ENCODE measurements around the gene HSPA12A. TPM values are rescaled to one million over a fixed set of nuclear protein-coding genes. Genes with fewer than 3 reads are reported as not detected.
A peak's percentile ranks its signal among the peaks of the same experiment; 100 is the strongest.

Gene HSPA12A
- total RNA-seq, 1 donor from 2014 or later: 7.4 TPM

GRCh38 chr10:116686632-116687031, 55.7 kb downstream of the HSPA12A start:
- intact Hi-C loops (cut with DNase I): loop anchor here (10.0 kb wide), 1 partner anchor 108 kb away; no protein-coding TSS in a partner anchor
- H3K27me3 ChIP-seq: no peaks in the 10 kb centered on the region
- no peaks in the 10 kb centered on the region for H3K36me3 ChIP-seq
- no peak overlapping the region for H3K27ac ChIP-seq
- TF ChIP-seq CTCF (IDR thresholded peaks at IDR 0.05): no peak
- ATAC-seq (no peak), DNase-seq (peak; percentile 32)
- H3K4me3 ChIP-seq: no peak overlapping the region
- H3K4me1 ChIP-seq: peaks cover 15% of the 10 kb centered on the region
- no peaks in the 10 kb centered on the region for H3K9me3 ChIP-seq

DNA sequence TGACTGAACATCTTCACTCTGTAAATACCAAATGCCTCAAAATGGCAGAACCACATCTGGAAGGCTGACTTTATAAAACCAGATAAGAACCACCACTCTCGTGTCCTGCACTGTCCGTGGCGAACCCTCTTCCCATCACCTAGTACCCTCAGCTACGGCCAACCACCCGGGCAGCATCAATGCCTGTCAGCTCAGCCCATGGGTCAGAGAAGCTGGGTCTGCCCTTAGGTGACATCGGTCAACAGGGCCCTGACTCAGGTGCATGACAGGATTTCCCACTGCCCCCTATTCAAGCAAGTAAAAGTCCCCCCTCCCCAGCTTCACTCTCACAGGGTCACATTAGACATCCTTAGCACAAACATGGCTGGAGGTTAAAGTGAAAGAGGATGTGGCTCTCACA, 56.6 kb downstream of the HSPA12A start:
- Histone ChIP-seq H3K27ac (no peak overlapping the region), H3K4me3 (no peak overlapping the region), H3K36me3 (no peaks in the 10 kb centered on the region), H3K9me3 (no peaks in the 10 kb centered on the region), H3K4me1 (peaks cover 7% of the 10 kb centered on the region), H3K27me3 (no peaks in the 10 kb centered on the region)
- intact Hi-C loops (cut with DNase I): loop anchor here (10.0 kb wide), 1 partner anchor 109 kb away; no protein-coding TSS in a partner anchor
- DNase-seq: no peak
- no peak for ATAC-seq
- no peak for TF ChIP-seq CTCF (IDR thresholded peaks at IDR 0.05)

- no peak for TF ChIP-seq CTCF (IDR thresholded peaks at IDR 0.05)
- intact Hi-C loops (cut with DNase I): loop anchor here (10.0 kb wide), 1 partner anchor 110 kb away; no protein-coding TSS in a partner anchor
- ATAC-seq (no peak), DNase-seq (peak; percentile 40)
- Histone ChIP-seq H3K9me3 (no peaks in the 10 kb centered on the region), H3K4me1 (peaks cover 3% of the 10 kb centered on the region), H3K27ac (no peak overlapping the region), H3K4me3 (no peak overlapping the region), H3K36me3 (no peaks in the 10 kb centered on the region), H3K27me3 (no peaks in the 10 kb centered on the region)
Measured at GRCh38 chr10:116684781-116685180, 57.6 kb downstream of the HSPA12A start.

- H3K27ac ChIP-seq: no peak overlapping the region
- peak; percentile 52 for DNase-seq
- no peaks in the 10 kb centered on the region for H3K36me3 ChIP-seq
- H3K9me3 ChIP-seq: no peaks in the 10 kb centered on the region
- H3K4me1 ChIP-seq: peaks cover 1% of the 10 kb centered on the region
- H3K4me3 ChIP-seq: no peak overlapping the region
- no peak for TF ChIP-seq CTCF (IDR thresholded peaks at IDR 0.05)
- intact Hi-C loops (cut with DNase I): loop anchor here (10.0 kb wide), 1 partner anchor 111 kb away; no protein-coding TSS in a partner anchor
- H3K27me3 ChIP-seq: no peaks in the 10 kb centered on the region
- ATAC-seq: no peak
Measured at GRCh38 chr10:116683821-116684220, 58.5 kb downstream of the HSPA12A start.

GRCh38 chr10:116683166-116683565, 59.2 kb downstream of the HSPA12A start:
- Histone ChIP-seq H3K27me3 (no peaks in the 10 kb centered on the region), H3K4me1 (no peaks in the 10 kb centered on the region), H3K27ac (no peak overlapping the region), H3K36me3 (no peaks in the 10 kb centered on the region), H3K9me3 (no peaks in the 10 kb centered on the region), H3K4me3 (no peak overlapping the region)
- no peak for TF ChIP-seq CTCF (IDR thresholded peaks at IDR 0.05)
- DNase-seq (no peak), ATAC-seq (no peak)
- intact Hi-C loops (cut with DNase I): loop anchor here (10.0 kb wide), 1 partner anchor 112 kb away; no protein-coding TSS in a partner anchor

GRCh38 chr10:116679351-116679750, 63.0 kb downstream of the HSPA12A start:
- Histone ChIP-seq H3K9me3 (no peaks in the 10 kb centered on the region), H3K4me1 (no peaks in the 10 kb centered on the region), H3K36me3 (no peaks in the 10 kb centered on the region), H3K4me3 (no peak overlapping the region), H3K27me3 (no peaks in the 10 kb centered on the region), H3K27ac (no peak overlapping the region)
- DNase-seq (no peak), ATAC-seq (no peak)
- TF ChIP-seq CTCF (IDR thresholded peaks at IDR 0.05): no peak
- intact Hi-C loops (cut with DNase I): no loop called here

Measured in upper lobe of right lung (tissue), 1 donor.